HepG2 (cell line): Measurements from ENCODE around the gene AIF1. TPM values are rescaled to one million over a fixed set of nuclear protein-coding genes. Genes with fewer than 3 reads are reported as not detected.

Experiments used
- AFF4 ChIP-seq: sonication (generic); formaldehyde crosslinking; IDR thresholded peaks from 2 replicates; pipeline ENCODE4 v1.4.0; 2020; ENCODE audit warnings: missing genetic modification reagents
- AGO2 ChIP-seq: fragments of 200-400 bp; formaldehyde crosslinking; optimal IDR thresholded peaks from 2 replicates; pipeline ENCODE3; 2017; ENCODE audit warnings: mild to moderate bottlenecking, low read depth, low read length, moderate library complexity
- ARID3A ChIP-seq: IDR thresholded peaks from 2 replicates; pipeline ENCODE4 v1.6.1; 2012; ENCODE audit warnings: low read depth, low read length, improper control_type of control experiment
- CENPBD1 ChIP-seq: sonication (generic); formaldehyde crosslinking; IDR thresholded peaks from 2 replicates; pipeline ENCODE4 v1.8.0; 2022; ENCODE audit warnings: missing genetic modification reagents, low read depth, mild to moderate bottlenecking, borderline replicate concordance
- CSRNP2 ChIP-seq: sonication (generic); formaldehyde crosslinking; conservative IDR thresholded peaks from 2 replicates; pipeline ENCODE4 v1.8.0; 2022; ENCODE audit warnings: low read depth, missing genetic modification reagents
- FOXM1 ChIP-seq: sonication (generic); formaldehyde crosslinking; IDR thresholded peaks from 2 replicates; pipeline ENCODE4 v1.5.0; 2020; ENCODE audit warnings: missing genetic modification reagents
- HNRNPLL ChIP-seq: fragments of 200-400 bp; formaldehyde crosslinking; IDR thresholded peaks from 2 replicates; pipeline ENCODE4 v1.6.1; 2017; ENCODE audit warnings: mild to moderate bottlenecking, low read depth, low read length; ENCODE audit not compliant: poor library complexity, severe bottlenecking
- MED8 ChIP-seq: sonication (generic); formaldehyde crosslinking; IDR thresholded peaks from 2 replicates; pipeline ENCODE4 v1.8.1; 2023; ENCODE audit warnings: mild to moderate bottlenecking, missing genetic modification reagents; ENCODE audit not compliant: insufficient replicate concordance
- PTBP1 ChIP-seq: fragments of 200-400 bp; formaldehyde crosslinking; IDR thresholded peaks from 2 replicates; pipeline ENCODE4 v1.6.1; 2018; ENCODE audit warnings: low read length, low read depth; ENCODE audit not compliant: poor library complexity, severe bottlenecking
- SMYD3 ChIP-seq: sonication (generic); formaldehyde crosslinking; IDR thresholded peaks from 2 replicates; pipeline ENCODE4 v1.8.1; 2023; ENCODE audit warnings: mild to moderate bottlenecking, missing genetic modification reagents
- SNRNP70 ChIP-seq: fragments of 200-400 bp; formaldehyde crosslinking; IDR thresholded peaks from 2 replicates; pipeline ENCODE4 v1.6.1; 2017; ENCODE audit warnings: mild to moderate bottlenecking, low read depth, low read length, moderate library complexity
- TAF1 ChIP-seq: sonication (generic); formaldehyde crosslinking; IDR thresholded peaks from 2 replicates; pipeline ENCODE4 v1.4.0; 2020; ENCODE audit warnings: missing genetic modification reagents
- TBL1XR1 ChIP-seq: fragments of 150-350 bp; IDR thresholded peaks from 2 replicates; pipeline ENCODE4 v1.6.1; 2014; ENCODE audit warnings: borderline replicate concordance, low read length; ENCODE audit not compliant: partially characterized antibody
- XRCC5 ChIP-seq: fragments of 200-400 bp; formaldehyde crosslinking; optimal IDR thresholded peaks from 2 replicates; pipeline ENCODE3; 2017; ENCODE audit warnings: mild to moderate bottlenecking, low read length
- ZGPAT ChIP-seq: IDR thresholded peaks from 2 replicates; pipeline ENCODE4 v1.6.1; 2016; ENCODE audit warnings: mild to moderate bottlenecking
- ZKSCAN1 ChIP-seq: fragments of 150-350 bp; IDR thresholded peaks from 2 replicates; pipeline ENCODE4 v1.6.1; 2014; ENCODE audit warnings: low read length
- ZNF160 ChIP-seq: sonication (generic); formaldehyde crosslinking; IDR thresholded peaks from 2 replicates; pipeline ENCODE4 v1.8.0; 2022; ENCODE audit warnings: mild to moderate bottlenecking, inconsistent platforms, missing genetic modification reagents
- ZNF431 ChIP-seq: sonication (generic); formaldehyde crosslinking; IDR thresholded peaks from 2 replicates; pipeline ENCODE4 v1.9.0; 2022; ENCODE audit warnings: missing genetic modification reagents, low read depth, mild to moderate bottlenecking, borderline replicate concordance
- ZNF792 ChIP-seq: IDR thresholded peaks from 2 replicates; pipeline ENCODE4 v1.6.1; 2016
- polyA plus RNA-seq, 8 experiments: library from polyadenylated mRNA; depleted of rRNA in 3 of 8; stranded (reverse) in 7 of 8; unstranded in 1 of 8; fragments of >200 nt; fragmentation: Illumina TruSeq in 4 of 8; extraction: Trizol in 4 of 8; gene quantifications; 2 replicates each; pipeline versions ENCODE4 v1.2.1 to v1.2.3, GENCODE V29; 2011 to 2016; ENCODE audit warnings: low read depth in 4 of 8, missing spikeins in 1 of 8, mixed read lengths in 1 of 8; ENCODE audit not compliant: insufficient read depth in 1 of 8
- total RNA-seq, 5 experiments: library from RNA; depleted of rRNA; stranded (reverse); fragments of >200 nt; fragmentation: Illumina TruSeq; extraction: Trizol; gene quantifications; 2 replicates each; pipeline ENCODE4 v1.2.3, GENCODE V29; 2016; ENCODE audit warnings: low read depth in 1 of 5

AIF1 gene
- total and polyA plus RNA-seq, 2 of the 13 experiments (the other 11 are each of a cell fraction or from before 2014, with no cell fraction given): 1.5 TPM; not detected in 1

GRCh38 chr6:31664790-31665500 is 49.9 kb downstream of the AIF1 start, which contains the start of gene GPANK1 (continued):
- TF ChIP-seq ARID3A (peak; percentile 75), AGO2 (peak; percentile 54), FOXM1 (0 out of 2 replicates have a peak, but pooled peaks have one; percentile 63), ZGPAT (CRISPR knock-in tag) (peak; percentile 39; the same call in 1 of the 2 replicates), CSRNP2 (CRISPR knock-in tag) (no peak), TBL1XR1 (no peak), SMYD3 (CRISPR knock-in tag) (no peak), ZNF792 (CRISPR knock-in tag) (no peak; the same call in 1 of the 2 replicates), CENPBD1 (CRISPR knock-in tag) (no peak), PTBP1 (peak; percentile 31), TAF1 (CRISPR knock-in tag) (peak; percentile 42), HNRNPLL (no peak), XRCC5 (no peak), SNRNP70 (no peak), ZNF431 (CRISPR knock-in tag) (no peak; the same call in 1 of the 2 replicates), ZNF160 (CRISPR knock-in tag) (no peak; the same call in 1 of the 2 replicates), AFF4 (CRISPR knock-in tag) (no peak; the same call in 1 of the 2 replicates), MED8 (CRISPR knock-in tag) (peak; percentile 7), ZKSCAN1 (no peak)
